SW 1271 (cell line): ENCODE measurements around the gene TWIST2.

ENCODE experiments used
- DNase-seq, 2 experiments: peaks; one replicate each; lab custom pipeline; 2025; lab: John Stamatoyannopoulos, UW

The TWIST2 gene

DNA sequence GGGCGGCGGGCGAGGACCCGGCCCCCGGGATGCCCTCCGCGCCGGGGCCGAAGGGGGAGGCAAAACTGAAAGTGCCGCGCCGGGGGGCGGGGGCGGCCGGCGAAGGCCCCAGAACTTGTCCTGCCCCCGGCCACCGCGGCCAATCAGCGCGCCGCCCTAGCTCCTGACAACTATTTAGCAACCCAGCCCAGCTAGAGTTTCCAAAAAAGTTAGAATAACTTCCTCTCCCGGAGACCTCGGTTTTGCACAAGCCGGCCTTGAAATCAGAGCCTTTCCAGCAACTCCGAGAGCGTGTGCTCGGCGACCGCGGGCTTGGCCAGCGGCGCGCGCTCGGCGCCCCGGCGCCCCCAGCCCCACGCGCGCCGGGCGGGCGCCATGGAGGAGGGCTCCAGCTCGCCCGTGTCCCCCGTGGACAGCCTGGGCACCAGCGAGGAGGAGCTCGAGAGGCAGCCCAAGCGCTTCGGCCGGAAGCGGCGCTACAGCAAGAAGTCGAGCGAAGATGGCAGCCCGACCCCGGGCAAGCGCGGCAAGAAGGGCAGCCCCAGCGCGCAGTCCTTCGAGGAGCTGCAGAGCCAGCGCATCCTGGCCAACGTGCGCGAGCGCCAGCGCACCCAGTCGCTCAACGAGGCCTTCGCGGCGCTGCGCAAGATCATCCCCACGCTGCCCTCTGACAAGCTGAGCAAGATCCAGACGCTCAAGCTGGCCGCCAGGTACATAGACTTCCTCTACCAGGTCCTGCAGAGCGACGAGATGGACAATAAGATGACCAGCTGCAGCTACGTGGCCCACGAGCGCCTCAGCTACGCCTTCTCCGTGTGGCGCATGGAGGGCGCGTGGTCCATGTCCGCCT lies at the start of gene TWIST2:
TSS of gene TWIST2 (plus strand) at position 245 of the 850 bp plus-strand sequence. CDS start at position 376, 131 bp downstream.
- DNase-seq, result peak; percentile 66 to 87

DNA sequence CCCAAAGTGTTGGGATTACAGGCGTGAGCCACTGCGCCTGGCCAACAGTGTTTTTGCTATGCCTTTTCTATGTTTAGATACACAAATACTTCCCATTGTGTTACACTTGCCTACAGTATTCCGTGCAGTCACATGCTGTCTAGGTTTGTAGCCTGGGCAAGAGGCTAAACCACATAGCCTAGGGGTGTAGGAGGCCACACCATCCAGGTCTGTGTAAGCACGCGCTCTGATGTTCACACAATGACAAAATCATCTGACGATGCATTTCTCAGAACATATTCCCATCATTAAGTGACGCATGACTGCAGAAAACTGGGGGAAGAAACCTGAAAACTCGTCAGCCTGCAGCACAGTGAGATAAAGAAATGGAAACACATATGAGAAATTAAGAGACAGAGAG lies 46.1 kb upstream of the TWIST2 start:
- DNase-seq, result no peak

DNA sequence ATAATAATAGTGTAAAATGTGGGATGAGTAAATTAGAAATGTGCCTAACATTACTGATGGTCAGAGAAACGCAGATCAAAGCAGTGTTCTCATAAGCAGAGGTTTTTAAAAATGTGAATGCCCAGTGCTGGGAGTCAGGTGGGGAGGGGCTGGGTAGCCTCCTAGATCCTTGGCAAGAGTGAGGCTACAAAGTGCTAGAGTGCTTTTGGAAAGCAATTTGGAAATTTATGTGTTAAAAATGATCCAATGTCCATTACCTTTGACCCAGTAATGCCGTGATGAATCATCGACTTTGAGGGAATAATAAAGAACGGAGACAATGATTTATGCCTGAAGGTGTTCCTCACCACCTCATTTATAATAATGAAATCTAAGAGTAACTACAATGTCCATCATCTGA lies 44.9 kb upstream of the TWIST2 start:
- DNase-seq, result no peak

DNA sequence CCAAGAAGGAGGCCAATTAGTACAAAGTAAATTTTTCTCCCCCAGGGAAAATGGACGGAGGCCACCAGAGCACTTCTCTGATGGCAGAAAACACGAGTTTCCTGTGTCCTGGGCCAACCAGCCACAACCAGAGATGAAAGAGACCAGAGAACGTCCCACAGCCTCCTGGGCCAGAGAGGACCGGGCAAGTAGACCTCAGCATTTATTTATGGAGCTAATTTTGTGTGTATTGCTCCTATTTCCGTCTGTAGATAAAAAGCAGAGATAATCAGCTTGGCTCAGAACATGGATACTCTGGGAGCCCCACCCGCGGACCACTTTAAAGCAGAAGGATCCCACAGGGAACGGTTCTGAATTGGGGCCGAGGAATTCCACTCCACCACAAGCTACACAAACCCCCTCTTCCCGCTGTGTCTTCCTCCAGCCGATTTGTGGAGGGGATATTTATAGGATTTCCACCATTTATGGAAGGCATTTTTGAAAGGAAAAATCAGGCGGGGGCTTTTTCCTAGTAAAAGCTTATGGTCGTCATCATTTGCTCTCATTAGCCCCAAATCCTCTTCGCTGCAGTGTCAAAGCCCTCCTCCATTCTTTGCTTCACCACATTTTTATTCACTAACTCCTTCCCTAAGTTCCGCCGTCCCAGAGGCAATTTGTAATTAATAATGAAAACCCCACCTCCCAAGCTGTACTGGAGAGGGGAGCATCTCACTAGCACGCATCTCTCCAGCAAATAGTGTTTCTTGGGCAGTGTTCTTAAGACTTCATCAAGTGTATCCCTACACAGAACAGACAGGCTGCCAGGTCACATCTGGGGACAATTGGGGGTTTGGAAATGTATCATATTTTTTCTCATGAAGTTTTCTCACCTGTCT lies 43.7 kb upstream of the TWIST2 start:
- DNase-seq, result no peak

DNA sequence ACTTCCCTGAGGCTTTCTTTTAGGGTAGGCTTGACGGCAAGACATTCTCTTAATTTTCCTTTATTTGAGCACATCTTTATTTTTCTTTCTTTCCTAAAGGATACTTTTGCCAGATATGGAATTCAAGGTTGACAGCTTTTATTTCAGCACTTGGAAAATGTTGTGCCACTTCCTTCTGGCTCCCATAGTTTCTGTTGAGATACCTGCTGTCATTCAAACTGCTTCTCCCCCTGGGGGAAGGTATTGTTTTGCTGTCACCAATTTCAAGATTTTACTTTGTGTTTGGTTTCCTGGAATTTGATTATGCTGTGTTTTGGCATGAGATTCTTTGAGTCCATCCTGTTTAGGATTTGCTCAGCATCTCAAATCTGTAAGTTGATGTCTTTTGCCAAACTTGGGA lies 39.1 kb upstream of the TWIST2 start:
- DNase-seq, result no peak

DNA sequence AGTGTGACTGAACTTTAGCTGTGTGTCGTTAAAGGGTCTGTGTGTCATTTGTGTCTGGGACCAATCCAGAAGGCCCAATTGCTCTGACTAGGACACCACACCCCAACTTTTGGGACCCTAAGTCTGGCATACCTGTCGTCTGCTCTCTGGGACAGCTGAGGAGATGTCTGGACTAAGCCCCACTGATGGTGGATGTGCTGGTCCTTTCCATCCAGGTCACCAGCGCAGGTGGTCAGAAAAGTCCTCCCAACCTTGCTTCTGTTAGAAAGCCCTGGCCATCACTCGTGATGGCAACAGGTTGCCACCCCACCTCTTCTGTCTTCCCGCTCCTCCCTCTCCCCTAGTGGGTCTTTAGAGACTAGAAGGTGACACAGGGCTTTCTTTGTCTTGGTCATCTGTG lies 37.6 kb upstream of the TWIST2 start:
- no peak for DNase-seq

DNA sequence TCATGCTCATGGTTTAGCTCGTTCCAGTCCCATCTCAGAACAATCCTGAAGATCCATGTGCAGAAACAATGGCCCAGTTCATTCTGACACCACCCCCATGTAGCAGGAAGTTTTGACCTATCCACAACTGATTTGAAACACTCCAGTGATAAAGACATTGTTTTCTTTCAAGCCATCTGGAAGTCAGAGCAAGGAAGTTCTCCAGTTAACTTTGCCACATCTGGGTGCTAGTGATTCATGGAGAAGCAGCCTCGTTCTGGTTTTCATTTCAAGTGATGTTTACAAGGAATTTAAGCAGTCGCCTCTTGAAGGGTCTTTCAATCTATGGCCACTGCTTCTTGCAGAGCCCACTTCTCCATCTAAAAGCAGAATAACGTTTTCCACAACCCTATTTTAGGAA lies 36.6 kb upstream of the TWIST2 start:
- no peak for DNase-seq

DNA sequence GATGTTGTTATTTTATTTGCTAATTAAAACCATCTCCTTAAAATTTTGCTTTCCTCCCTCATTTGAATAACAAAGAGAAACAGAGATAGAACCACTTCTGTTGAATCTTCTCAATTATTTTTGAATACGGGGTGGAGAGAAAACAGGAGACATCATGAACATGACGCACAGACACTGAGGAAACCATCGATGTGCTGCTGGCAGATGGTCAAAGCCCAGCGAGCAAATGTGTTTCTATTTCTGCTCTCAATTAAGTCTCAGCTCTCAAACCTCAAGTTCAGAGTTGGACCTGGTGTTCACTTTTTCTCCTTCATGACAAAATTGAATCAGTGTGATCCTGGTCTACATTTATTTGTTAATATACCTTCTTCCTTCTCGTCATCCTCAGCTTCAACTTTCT lies 36.1 kb upstream of the TWIST2 start:
- DNase-seq, result no peak

DNA sequence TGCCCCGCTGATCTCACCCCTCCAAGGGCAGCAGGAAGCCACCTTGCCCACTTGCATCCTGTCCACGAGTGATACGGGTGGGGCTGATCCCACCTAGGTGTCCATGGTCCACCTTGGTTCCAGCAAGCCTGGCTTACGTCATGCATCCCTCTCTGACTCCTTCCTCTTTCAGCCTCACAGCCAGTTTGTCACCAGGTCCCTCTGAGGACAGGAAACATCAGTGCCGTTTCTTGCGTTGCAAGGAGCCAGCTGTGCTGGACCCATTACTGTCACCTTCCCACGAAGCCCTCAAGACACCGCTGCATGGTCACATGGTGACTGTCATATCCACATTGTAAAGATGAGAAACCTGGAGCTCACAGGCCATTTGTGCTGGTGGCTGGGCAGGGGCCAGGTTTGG lies 34.8 kb upstream of the TWIST2 start:
- no peak for DNase-seq

DNA sequence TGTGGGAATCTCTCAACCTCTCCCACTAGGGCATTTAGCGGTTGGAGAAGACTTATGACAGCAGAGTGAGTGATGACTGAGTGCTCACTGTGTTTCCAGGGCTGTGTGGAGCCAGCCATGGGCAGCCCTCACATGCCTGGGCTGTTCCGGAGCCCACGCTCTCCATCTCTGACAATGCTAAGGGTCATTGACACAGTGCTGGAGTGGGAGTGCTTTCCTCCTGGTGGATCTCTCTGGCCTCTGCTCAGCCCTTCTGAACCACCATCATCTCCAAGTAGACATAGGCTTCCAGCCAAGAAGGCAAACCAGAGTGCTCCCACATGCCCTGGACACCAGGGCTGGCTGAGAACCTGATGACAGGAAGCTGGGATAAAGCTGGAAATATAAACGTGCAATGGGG lies 33.1 kb upstream of the TWIST2 start:
- no peak for DNase-seq

DNA sequence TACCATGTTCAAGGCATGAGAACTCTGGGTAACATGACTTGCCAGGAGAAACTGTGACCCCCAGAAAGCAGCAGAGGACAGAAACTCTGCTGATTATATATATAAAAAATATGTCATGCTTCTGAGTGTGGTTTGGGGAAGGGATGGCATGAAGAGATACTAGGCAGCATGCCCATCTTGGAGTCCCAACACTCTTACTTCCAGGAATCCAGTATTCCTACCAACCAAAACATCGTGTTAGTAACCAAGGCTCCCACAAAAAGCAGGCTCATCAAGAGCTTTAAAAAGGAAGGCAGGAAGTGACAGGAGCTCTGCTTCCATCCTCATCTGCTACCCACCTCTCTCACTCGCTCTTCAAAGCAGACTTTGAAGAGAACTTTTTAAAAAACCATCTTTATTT lies 31.6 kb upstream of the TWIST2 start:
- no peak for DNase-seq

DNA sequence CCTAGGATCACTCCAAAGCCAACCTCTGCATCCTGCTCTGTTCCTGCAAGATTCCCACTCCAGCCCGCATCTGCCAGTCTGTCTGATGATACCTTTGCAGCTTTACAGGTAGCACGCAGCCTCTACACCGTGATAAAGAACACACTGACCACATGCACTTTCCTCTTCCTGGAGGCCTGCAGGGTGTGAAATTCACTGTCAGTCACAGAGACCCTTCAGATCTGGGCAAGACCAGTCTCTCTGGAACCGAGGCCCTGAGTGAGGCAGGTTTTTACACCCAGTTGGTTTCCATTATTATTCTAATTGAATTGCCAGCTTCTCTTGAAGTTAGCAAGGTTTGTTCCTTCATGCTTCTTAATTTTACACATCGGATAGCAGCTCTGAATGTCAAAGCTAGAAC lies 30.5 kb upstream of the TWIST2 start:
- no peak for DNase-seq

DNA sequence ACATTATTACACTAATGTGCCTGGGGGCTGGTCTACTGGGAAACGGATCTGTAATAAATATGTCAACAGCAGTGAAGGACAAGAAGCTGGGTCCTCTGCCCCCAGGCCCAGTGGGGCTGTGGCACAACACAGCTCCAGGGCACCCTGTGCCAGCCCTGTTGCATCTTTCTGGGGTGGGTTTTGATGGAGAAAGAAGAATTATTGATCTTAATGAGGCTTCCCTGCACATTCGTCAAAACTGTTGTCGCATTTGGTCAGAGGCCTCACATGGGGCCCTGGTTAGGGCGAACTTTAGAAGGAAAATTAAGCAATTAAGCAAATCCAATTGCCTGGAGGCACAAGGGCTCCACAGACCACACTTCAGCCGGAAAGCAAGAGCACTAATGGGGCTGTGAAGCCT lies 30.0 kb upstream of the TWIST2 start:
- DNase-seq, result no peak

DNA sequence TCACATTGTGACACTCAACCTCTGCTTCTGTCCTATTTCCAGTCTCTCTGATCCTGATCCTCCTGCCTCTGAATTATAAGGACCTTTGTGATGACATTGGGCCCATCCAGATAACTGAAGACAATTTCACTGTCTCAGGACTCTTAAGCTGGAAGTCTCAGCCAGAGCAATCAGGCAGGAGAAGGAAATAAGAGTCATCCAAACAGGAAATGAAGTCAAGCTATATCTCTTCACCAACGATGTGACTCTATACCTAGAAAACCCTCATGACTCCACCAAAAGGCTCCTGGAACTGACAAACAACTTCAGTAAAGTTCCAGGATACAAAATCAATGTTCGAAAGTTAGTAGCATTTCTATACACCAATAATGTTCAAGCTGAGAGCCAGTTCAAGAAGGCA lies 29.3 kb upstream of the TWIST2 start:
- no peak for DNase-seq

DNA sequence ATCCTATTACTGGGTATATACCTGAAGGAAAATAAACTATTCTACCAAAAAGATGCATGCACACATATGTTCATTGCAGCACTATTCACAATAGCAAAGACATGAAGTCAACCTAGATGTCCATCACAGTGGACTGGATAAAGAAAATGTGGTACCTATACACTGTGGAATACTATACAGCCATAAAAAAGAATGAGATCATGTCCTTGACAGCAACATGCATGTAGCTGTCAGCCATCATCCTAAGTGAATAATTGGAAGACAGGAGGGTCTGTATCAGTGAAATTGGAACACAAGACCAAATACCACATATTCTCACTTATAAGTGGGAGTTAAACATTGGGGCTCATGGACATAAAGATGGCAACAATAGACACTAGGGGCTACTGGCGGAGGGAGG lies 27.7 kb upstream of the TWIST2 start:
- no peak for DNase-seq

DNA sequence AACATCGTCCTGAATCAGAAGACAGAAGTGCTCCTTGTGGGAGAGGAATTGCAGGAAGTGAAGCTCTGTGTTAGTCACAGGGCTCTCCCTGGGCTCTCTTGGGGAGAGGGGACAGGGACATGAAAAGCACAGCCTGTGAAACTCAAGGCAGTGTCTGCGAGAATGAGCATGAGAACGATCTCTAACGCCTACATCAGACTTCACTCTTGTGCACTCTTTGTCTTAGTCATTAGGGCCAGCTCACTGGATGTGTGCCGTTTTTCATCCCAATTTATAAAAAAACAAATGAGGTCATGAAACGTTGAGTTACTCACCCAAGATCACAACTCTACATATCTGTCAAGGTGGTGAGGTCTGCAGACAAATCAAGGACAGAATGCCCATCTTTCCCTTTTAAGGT lies 27.0 kb upstream of the TWIST2 start:
- no peak for DNase-seq

DNA sequence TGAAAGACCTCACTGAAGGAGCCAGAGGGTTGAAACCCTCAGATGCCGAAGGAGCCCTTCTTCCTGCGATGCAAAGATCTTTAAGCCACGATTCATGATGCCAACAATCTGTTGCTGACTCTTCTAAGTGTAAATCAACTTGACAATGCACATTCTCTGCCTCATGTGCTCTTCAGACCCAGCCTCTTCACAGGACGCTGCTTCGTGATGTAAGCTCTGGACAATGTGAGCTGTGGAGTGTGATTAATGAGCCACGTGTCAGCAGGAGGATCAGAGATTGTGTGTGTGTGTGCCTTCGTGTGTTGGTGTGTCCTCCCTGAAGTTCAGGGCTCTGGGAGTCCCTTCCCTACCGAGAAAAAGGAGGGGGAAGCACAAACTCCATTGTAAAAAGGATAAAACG lies 26.5 kb upstream of the TWIST2 start:
- DNase-seq, result no peak

DNA sequence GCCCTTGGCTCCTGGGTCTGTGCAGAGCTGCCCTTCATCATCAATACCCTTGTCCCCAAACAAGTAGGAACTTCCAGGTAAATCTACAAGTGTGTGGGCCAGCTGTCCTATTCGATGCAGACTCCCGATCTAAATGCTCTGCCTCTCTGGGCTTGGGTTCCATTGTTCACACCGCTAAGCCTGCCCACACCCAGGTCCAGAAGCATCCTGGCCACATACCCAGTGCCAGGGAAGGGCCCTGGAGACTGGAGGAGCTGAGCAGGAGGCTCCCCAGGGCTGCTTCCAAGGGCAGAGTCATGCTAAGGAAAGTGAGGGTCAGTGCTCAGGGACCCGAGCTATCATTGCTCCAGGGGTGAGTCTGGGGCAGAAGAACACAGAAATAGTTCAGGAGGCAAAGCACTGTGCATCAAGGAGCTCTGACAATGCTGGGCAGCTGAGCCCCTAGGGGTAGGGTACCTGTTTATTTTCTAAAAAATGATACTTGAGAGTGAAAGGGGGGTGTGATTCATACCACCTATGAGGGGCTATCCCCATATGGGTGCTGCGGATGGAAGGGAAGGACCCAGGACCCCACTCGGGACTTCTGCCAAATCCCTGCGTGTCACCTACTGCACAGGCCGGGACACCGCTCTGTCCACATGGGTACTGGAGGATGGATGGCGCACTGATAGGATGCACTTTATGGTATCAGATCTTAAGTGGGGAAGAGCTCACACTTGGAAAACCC lies 25.8 kb upstream of the TWIST2 start:
- no peak for DNase-seq

DNA sequence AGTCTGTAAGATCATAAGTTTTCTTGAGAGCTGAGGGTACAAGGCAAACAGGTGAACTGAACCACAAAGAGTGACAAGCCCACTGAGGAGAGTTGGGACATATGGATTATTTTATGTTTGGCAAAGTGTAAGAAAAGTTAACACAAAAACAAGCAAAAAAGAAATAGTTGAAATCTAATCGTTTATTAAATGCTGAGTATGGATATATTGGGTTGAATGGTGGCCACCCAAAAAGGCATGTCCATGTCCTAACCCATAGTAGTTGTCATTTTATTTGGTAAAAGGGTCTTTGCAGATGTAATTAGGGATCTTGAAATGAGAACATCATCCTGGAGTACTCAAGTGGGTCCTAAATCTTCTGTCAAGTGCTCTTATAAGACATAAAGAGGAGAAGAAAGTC lies 24.9 kb upstream of the TWIST2 start:
- DNase-seq, result no peak

DNA sequence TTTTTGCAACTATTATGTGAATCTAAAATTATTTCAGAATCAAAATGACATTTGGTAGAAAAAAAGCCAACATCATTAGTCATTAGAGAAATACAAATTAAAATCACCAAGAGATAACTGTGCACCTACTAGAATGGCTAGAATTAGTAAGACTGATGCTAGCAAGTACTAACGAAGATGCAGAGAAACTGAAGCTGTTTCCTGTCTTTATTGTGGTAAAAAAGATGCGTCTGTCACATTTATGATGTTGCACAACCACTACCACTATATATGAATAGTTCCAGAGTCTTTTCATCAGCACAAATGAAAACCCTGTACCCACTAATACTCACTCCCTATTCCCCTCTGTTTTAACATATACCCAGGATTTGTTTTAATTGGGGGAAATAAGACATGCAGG lies 16.7 kb upstream of the TWIST2 start:
- no peak for DNase-seq

DNA sequence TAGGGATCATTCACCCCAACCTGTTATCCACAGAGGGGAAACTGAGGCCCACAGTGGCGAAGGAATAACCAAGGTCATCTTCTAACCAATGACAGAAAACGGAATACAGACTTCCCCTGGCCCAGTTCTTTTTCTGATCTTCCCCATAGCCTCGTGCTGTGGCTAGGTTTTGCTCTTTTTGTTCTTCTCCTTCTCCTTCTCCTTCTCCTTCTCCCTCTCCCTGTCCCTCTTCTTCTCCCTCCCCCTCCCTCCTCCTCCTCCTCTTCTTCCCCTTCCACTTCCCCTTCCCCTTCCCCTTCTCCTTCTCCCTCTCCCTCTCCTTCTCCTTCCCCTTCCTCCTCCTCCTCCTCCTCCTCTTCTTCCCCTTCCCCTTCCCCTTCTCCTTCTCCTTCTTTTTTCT lies 12.9 kb upstream of the TWIST2 start:
- DNase-seq, result no peak

DNA sequence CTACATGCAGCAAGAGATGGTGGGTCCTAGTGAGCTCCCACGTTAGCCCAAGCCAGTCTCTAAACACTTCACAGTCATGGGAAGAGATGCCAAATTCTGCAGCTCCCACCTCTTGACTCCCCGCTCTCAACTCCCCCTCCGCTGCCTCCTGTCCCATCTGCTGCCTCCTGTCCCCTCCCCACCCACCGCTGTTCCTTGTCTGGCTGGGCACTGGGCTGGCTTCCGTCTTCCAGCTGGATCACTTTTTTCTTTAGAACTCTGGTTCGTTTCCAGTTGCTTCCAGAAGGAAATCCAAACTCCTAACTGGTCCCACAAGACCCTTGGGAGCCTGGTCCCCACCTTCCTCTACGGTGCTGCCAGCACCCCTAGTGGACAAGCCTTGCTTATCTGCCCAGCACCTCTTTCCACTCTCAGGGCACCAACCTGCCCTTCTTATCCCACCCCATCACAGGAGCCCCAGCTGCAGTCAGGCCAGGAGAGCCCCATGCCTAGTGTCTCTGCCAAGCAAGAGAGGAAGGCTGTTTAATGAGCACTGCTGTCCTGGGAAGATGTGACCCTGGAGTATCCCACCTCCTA lies 12.1 kb upstream of the TWIST2 start:
- DNase-seq, result no peak
